ENCODE data around the gene ZNF865.

GRCh38 chr19:55635856-55636440 lies 30.5 kb downstream of the ZNF865 start:
- TF ChIP-seq CTCF (IDR thresholded peaks at IDR 0.05) (no peak), EZH2 (IDR thresholded peaks at IDR 0.05; ENCODE audit: borderline replicate concordance, insufficient read depth, low read depth, low read length, poor library complexity, severe bottlenecking) (no peak)
